CD4-positive, alpha-beta T cell (primary cell): Measurements from ENCODE around the gene SLITRK2. TPM values are rescaled to one million over a fixed set of nuclear protein-coding genes. Genes with fewer than 3 reads are reported as not detected.

ENCODE experiments used
- ATAC-seq: fragments of 200-7000 bp; cut with Tn5 transposase; one replicate; pipeline ENCODE4 v1.10.0; 2022; ENCODE audit warnings: mild to moderate bottlenecking; ENCODE audit not compliant: poor library complexity
- CTCF ChIA-PET: fragments of 350-600 bp; sonication (Branson Sonifier 250); formaldehyde crosslinking; loops from one replicate; lab custom pipeline; 2021; ENCODE audit warnings: antibody characterized with exemption, inconsistent platforms; lab: Charles Lee
- POLR2A ChIA-PET: fragments of 350-600 bp; sonication (Branson Sonifier 250); formaldehyde crosslinking; loops from one replicate; lab custom pipeline; 2021; ENCODE audit warnings: antibody characterized with exemption, inconsistent platforms; lab: Charles Lee
- DNase-seq, 14 experiments: peaks; one replicate each; pipeline ENCODE4 v3.0.0-alpha.2; 2013 to 2020; ENCODE audit warnings: mixed read lengths in 2 of 14
- H3K27ac ChIP-seq, 2 donors: one replicate each; pipeline versions ENCODE4 v1.5.1 to v1.7.0; 2013; ENCODE audit warnings: low read length in 2 of 2, low read depth in 1 of 2, mild to moderate bottlenecking in 1 of 2
- H3K27me3 ChIP-seq, 2 experiments: 1 replicate in 1 of 2; 2 replicates in 1 of 2; pipeline versions ENCODE4 v1.6.1 to v1.7.0; 2013; ENCODE audit warnings: low read length in 2 of 2, control low read depth in 1 of 2, mild to moderate bottlenecking in 1 of 2, moderate library complexity in 1 of 2; ENCODE audit not compliant: insufficient read depth in 2 of 2, control insufficient read depth in 1 of 2
- H3K36me3 ChIP-seq: one replicate; pipeline ENCODE4 v1.6.1; 2013; ENCODE audit warnings: low read length, control low read depth; ENCODE audit not compliant: insufficient read depth
- H3K4me1 ChIP-seq: one replicate; pipeline ENCODE4 v1.6.1; 2013; ENCODE audit warnings: low read length, control low read depth; ENCODE audit not compliant: insufficient read depth
- H3K4me3 ChIP-seq: one replicate; pipeline ENCODE4 v1.5.1; 2013; ENCODE audit warnings: mild to moderate bottlenecking, low read length, moderate library complexity
- H3K9me3 ChIP-seq, 2 experiments: 1 replicate in 1 of 2; 2 replicates in 1 of 2; pipeline versions ENCODE4 v1.6.1 to v1.7.0; 2013; ENCODE audit warnings: low read length in 2 of 2, mild to moderate bottlenecking in 2 of 2, control low read depth in 1 of 2, moderate library complexity in 1 of 2; ENCODE audit not compliant: control insufficient read depth in 1 of 2, insufficient read depth in 1 of 2
- H3K27ac Mint-ChIP-seq: one replicate; pipeline ENCODE4 v1.8.0; 2020; ENCODE audit warnings: mixed read lengths
- H3K27me3 Mint-ChIP-seq: one replicate; pipeline ENCODE4 v1.8.0; 2021; ENCODE audit warnings: mixed read lengths
- H3K36me3 Mint-ChIP-seq: one replicate; pipeline ENCODE4 v1.8.0; 2021; ENCODE audit warnings: low read depth, mixed read lengths
- H3K4me1 Mint-ChIP-seq: one replicate; pipeline ENCODE4 v1.8.0; 2021; ENCODE audit warnings: low read depth, mixed read lengths
- H3K4me3 Mint-ChIP-seq: one replicate; pipeline ENCODE4 v1.8.0; 2020; ENCODE audit warnings: mild to moderate bottlenecking, mixed read lengths
- H3K9me3 Mint-ChIP-seq: one replicate; pipeline ENCODE4 v1.8.0; 2020; ENCODE audit warnings: mixed read lengths
- CTCF ChIP-seq: fragments of 200-600 bp; IDR thresholded peaks from one replicate; pipeline ENCODE4 v1.8.0; 2022; ENCODE audit warnings: antibody characterized with exemption, mild to moderate bottlenecking
- intact Hi-C, 2 experiments: fragments of 100-400 bp; cut with DNase I in 1 of 2; cut with micrococcal nuclease in 1 of 2; formaldehyde crosslinking; loops; one replicate each; pipeline versions ENCODE4 v1.15.1 to v1.9.0; 2023 to 2025; cut with DNase I, micrococcal nuclease
- total RNA-seq, 174 experiments: library from RNA in 2 of 174; stranded (reverse) in 2 of 174; gene quantifications; one replicate each; pipeline ENCODE4 v1.2.3 and lab custom pipeline; 2021 to 2026

The SLITRK2 gene
- total RNA-seq, 2 experiments from 2014 or later = not detected

DNA sequence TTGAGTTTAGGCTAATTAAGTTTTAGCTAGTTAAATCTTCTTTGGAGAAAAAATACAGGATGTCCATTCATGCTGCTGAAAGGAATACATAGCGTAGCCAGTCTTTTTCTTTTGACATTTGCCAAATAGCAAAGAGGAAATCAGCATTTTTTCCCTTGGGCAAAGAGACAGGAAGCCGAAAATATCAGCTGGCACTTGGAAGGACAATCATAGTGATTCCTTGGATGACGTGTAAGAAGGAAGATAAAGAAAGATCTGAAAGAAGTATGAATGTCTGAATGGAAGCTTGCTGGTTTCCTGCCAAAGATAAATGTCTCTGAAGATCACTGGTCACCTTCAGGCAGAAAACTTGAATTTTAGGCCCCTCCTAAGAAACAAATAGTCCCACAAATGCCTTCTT, 44.2 kb downstream of the SLITRK2 start:
- DNase-seq (no peak), ATAC-seq (no peak)
- no peaks in the 10 kb centered on the region for H3K27me3 Mint-ChIP-seq
- H3K27ac ChIP-seq = no peak overlapping the region
- ChIA-PET CTCF (no interaction called here), POLR2A (no interaction called here)
- no peaks in the 10 kb centered on the region for H3K27me3 ChIP-seq
- intact Hi-C loops = no loop called here
- no peaks in the 10 kb centered on the region for H3K9me3 ChIP-seq
- H3K4me1 Mint-ChIP-seq = no peaks in the 10 kb centered on the region
- H3K4me3 Mint-ChIP-seq = no peak overlapping the region
- H3K4me3 ChIP-seq = no peak overlapping the region
- no peaks in the 10 kb centered on the region for H3K36me3 Mint-ChIP-seq
- no peaks in the 10 kb centered on the region for H3K36me3 ChIP-seq
- no peaks in the 10 kb centered on the region for H3K4me1 ChIP-seq
- no peak for TF ChIP-seq CTCF
- H3K9me3 Mint-ChIP-seq = peaks cover 3% of the 10 kb centered on the region
- H3K27ac Mint-ChIP-seq = no peak overlapping the region

GRCh38 chrX:145865082-145865481, 47.5 kb downstream of the SLITRK2 start:
- POLR2A ChIA-PET = no interaction called here
- Histone ChIP-seq H3K9me3 (no peaks in the 10 kb centered on the region), H3K27ac (no peak overlapping the region), H3K27me3 (no peaks in the 10 kb centered on the region), H3K36me3 (no peaks in the 10 kb centered on the region), H3K4me3 (no peak overlapping the region), H3K4me1 (no peaks in the 10 kb centered on the region)
- TF ChIP-seq CTCF = no peak
- ATAC-seq = no peak
- Mint-ChIP-seq H3K4me1 (no peaks in the 10 kb centered on the region), H3K27ac (no peak overlapping the region), H3K9me3 (peaks cover 2% of the 10 kb centered on the region), H3K4me3 (no peak overlapping the region), H3K27me3 (no peaks in the 10 kb centered on the region), H3K36me3 (no peaks in the 10 kb centered on the region)
- no peak for DNase-seq
- CTCF ChIA-PET = no interaction called here
- intact Hi-C loops = no loop called here
